DND-41 (cell line): ENCODE measurements around the gene DDX24.

Experiments
- ATAC-seq: fragments of 200-7000 bp; cut with Tn5 transposase; 3 replicates; pipeline ENCODE4 v1.9.1; 2021; ENCODE audit warnings: low read depth; ENCODE audit not compliant: insufficient read depth
- DNase-seq: peaks from one replicate; pipeline ENCODE4 v3.0.0-alpha.2; 2020
- H2AFZ ChIP-seq: 2 replicates; pipeline ENCODE4 v1.6.0; 2012; ENCODE audit warnings: low read depth, low read length
- H3K27ac ChIP-seq: 2 replicates; pipeline ENCODE4 v1.5.1; 2012; ENCODE audit warnings: low read length, inconsistent platforms
- H3K27me3 ChIP-seq: fragments of 200-600 bp; sonication (generic); 2 replicates; pipeline ENCODE4 v1.6.0; 2012; ENCODE audit warnings: low read length, mild to moderate bottlenecking, inconsistent platforms; ENCODE audit not compliant: insufficient read depth, poor library complexity
- H3K36me3 ChIP-seq: 2 replicates; pipeline ENCODE4 v1.5.1; 2012; ENCODE audit warnings: low read length, inconsistent platforms; ENCODE audit not compliant: insufficient read depth
- H3K4me1 ChIP-seq: 2 replicates; pipeline ENCODE4 v1.5.1; 2012; ENCODE audit warnings: mild to moderate bottlenecking, low read length; ENCODE audit not compliant: insufficient read depth
- H3K4me2 ChIP-seq: 2 replicates; pipeline ENCODE4 v1.6.0; 2012; ENCODE audit warnings: mild to moderate bottlenecking, moderate library complexity, low read length, inconsistent platforms; ENCODE audit not compliant: insufficient read depth
- H3K4me3 ChIP-seq, 2 experiments: fragments of 200-600 bp in 1 of 2; shearing (Covaris generic) in 1 of 2; 2 replicates each; pipeline ENCODE4 v1.5.1; 2012 to 2016; ENCODE audit warnings: inconsistent platforms in 2 of 2, low read length in 2 of 2, mild to moderate bottlenecking in 2 of 2, low read depth in 1 of 2, moderate library complexity in 1 of 2
- H3K79me2 ChIP-seq: 2 replicates; pipeline ENCODE4 v1.6.0; 2012; ENCODE audit warnings: low read length, inconsistent platforms; ENCODE audit not compliant: insufficient read depth
- H3K9ac ChIP-seq: 2 replicates; pipeline ENCODE4 v1.6.0; 2012; ENCODE audit warnings: low read depth, mild to moderate bottlenecking, inconsistent platforms, low read length, moderate library complexity
- H3K9me3 ChIP-seq: 2 replicates; pipeline ENCODE4 v1.5.1; 2012; ENCODE audit warnings: low read length, moderate library complexity, mild to moderate bottlenecking, inconsistent platforms; ENCODE audit not compliant: insufficient read depth, severe bottlenecking
- H4K20me1 ChIP-seq: 2 replicates; pipeline ENCODE4 v1.6.0; 2012; ENCODE audit warnings: low read length; ENCODE audit not compliant: insufficient read depth
- CTCF ChIP-seq: IDR thresholded peaks from 2 replicates; pipeline ENCODE4 v1.5.1; 2012; ENCODE audit warnings: borderline replicate concordance, low read length, moderate library complexity, mild to moderate bottlenecking; ENCODE audit not compliant: poor library complexity, severe bottlenecking; ENCODE audit errors: extremely low read depth
- EZH2 ChIP-seq: IDR thresholded peaks from 3 replicates; pipeline ENCODE4 v1.6.1; 2012; ENCODE audit warnings: borderline replicate concordance, low read depth, mild to moderate bottlenecking, moderate library complexity, low read length, inconsistent platforms; ENCODE audit not compliant: severe bottlenecking

Gene DDX24

GRCh38 chr14:94114589-94115057 is 33.6 kb upstream of the DDX24 start:
- Histone ChIP-seq H4K20me1 (no peaks in the 10 kb centered on the region), H3K4me1 (no peaks in the 10 kb centered on the region), H3K4me3 (no peak overlapping the region), H3K79me2 (no peaks in the 10 kb centered on the region), H3K4me2 (no peak overlapping the region), H3K9ac (no peak overlapping the region), H3K9me3 (peaks cover 3% of the 10 kb centered on the region), H3K27me3 (no peaks in the 10 kb centered on the region), H2AFZ (no peak overlapping the region), H3K27ac (no peak overlapping the region), H3K36me3 (no peaks in the 10 kb centered on the region)
- ATAC-seq = no peak
- DNase-seq = no peak
- TF ChIP-seq CTCF = no peak
- TF ChIP-seq EZH2 = no peak

- ATAC-seq (no peak), DNase-seq (no peak)
- no peaks in the 10 kb centered on the region for H3K79me2 ChIP-seq
These were observed 33.0 kb upstream of the DDX24 start for GRCh38 chr14:94113908-94114588.

GRCh38 chr14:94113490-94113889 is 32.5 kb upstream of the DDX24 start:
- H3K4me3 ChIP-seq = no peak overlapping the region
- H3K9me3 ChIP-seq = no peaks in the 10 kb centered on the region
- no peak overlapping the region for H2AFZ ChIP-seq
- DNase-seq = no peak
- H3K79me2 ChIP-seq = no peaks in the 10 kb centered on the region
- no peak overlapping the region for H3K9ac ChIP-seq
- H3K27ac ChIP-seq = no peak overlapping the region
- no peaks in the 10 kb centered on the region for H3K27me3 ChIP-seq
- TF ChIP-seq CTCF (no peak), EZH2 (no peak)
- H3K4me1 ChIP-seq = no peaks in the 10 kb centered on the region
- H3K4me2 ChIP-seq = no peak overlapping the region
- ATAC-seq = no peak
- no peaks in the 10 kb centered on the region for H3K36me3 ChIP-seq
- H4K20me1 ChIP-seq = no peaks in the 10 kb centered on the region

More at GRCh38 chr14:94113908-94114588, 33.0 kb upstream of the DDX24 start:
- Histone ChIP-seq H3K9ac (no peak overlapping the region), H3K4me1 (no peaks in the 10 kb centered on the region), H3K4me2 (no peak overlapping the region), H4K20me1 (no peaks in the 10 kb centered on the region), H3K27ac (no peak overlapping the region), H2AFZ (no peak overlapping the region), H3K27me3 (no peaks in the 10 kb centered on the region), H3K4me3 (no peak overlapping the region), H3K9me3 (no peaks in the 10 kb centered on the region), H3K36me3 (no peaks in the 10 kb centered on the region)
- TF ChIP-seq EZH2 (no peak), CTCF (no peak)

- ATAC-seq (no peak), DNase-seq (no peak)
- no peaks in the 10 kb centered on the region for H3K79me2 ChIP-seq
- H3K9me3 ChIP-seq = no peaks in the 10 kb centered on the region
- H3K4me2 ChIP-seq = no peak overlapping the region
- TF ChIP-seq CTCF (no peak), EZH2 (no peak)
- no peaks in the 10 kb centered on the region for H4K20me1 ChIP-seq
- no peaks in the 10 kb centered on the region for H3K4me1 ChIP-seq
- H3K9ac ChIP-seq = no peak overlapping the region
- no peaks in the 10 kb centered on the region for H3K27me3 ChIP-seq
- no peak overlapping the region for H2AFZ ChIP-seq
- no peaks in the 10 kb centered on the region for H3K36me3 ChIP-seq
- H3K4me3 ChIP-seq = no peak overlapping the region
- H3K27ac ChIP-seq = no peak overlapping the region
These were observed 32.1 kb upstream of the DDX24 start for GRCh38 chr14:94113073-94113472.
